ENCODE results near the gene KIAA1217.

KIAA1217 gene

GRCh38 chr10:24465124-24465874, 256.4 kb downstream of the KIAA1217 start:
- no peaks in the 10 kb centered on the region for H3K36me3 ChIP-seq (ENCODE audit: control insufficient read depth in 2 of 2, insufficient read depth in 1 of 2, low read length in 2 of 2)

More at GRCh38 chr10:24465124-24465874, 256.4 kb downstream of the KIAA1217 start:
- H3K4me3 ChIP-seq (ENCODE audit: low read depth, low read length), result no peak overlapping the region
- POLR2A ChIA-PET, result interaction anchor here (0.5 kb wide), 1 partner anchor 256 kb away, joined by 5 read pairs; no protein-coding TSS in a partner anchor
- TF ChIP-seq ZNF561 (tag by site-specific recombination; IDR thresholded peaks at IDR 0.05; ENCODE audit: borderline replicate concordance), result no peak
- TF ChIP-seq ZNF18 (tag by site-specific recombination; IDR thresholded peaks at IDR 0.05), result peak; percentile 42; the same call in 1 of the 2 replicates
- peak; percentile 54; the same call in 1 of the 2 replicates for TF ChIP-seq KLF7 (tag by site-specific recombination; IDR thresholded peaks at IDR 0.05; ENCODE audit: borderline replicate concordance)
- TF ChIP-seq ZNF16 (tag by site-specific recombination; IDR thresholded peaks at IDR 0.05; ENCODE audit: low read depth), result no peak
- TF ChIP-seq OSR2 (tag by site-specific recombination; IDR thresholded peaks at IDR 0.05), result peak; percentile 37; the same call in 1 of the 2 replicates
- no peak for TF ChIP-seq ZBTB20 (tag by site-specific recombination; IDR thresholded peaks at IDR 0.05)
- TF ChIP-seq ZNF19 (tag by site-specific recombination; IDR thresholded peaks at IDR 0.05; ENCODE audit: low read depth), result no peak
- TF ChIP-seq ZNF362 (tag by site-specific recombination; IDR thresholded peaks at IDR 0.05), result 0 out of 2 replicates have a peak, but pooled peaks have one; percentile 30
- peak; percentile 65; the same call in 1 of the 2 replicates for TF ChIP-seq MZF1 (tag by site-specific recombination; IDR thresholded peaks at IDR 0.05; ENCODE audit: borderline replicate concordance)
- TF ChIP-seq ZNF664 (tag by site-specific recombination; IDR thresholded peaks at IDR 0.05), result no peak
- TF ChIP-seq KLF17 (tag by site-specific recombination; IDR thresholded peaks at IDR 0.05), result peak; percentile 84
- no peak for TF ChIP-seq WT1 (tag by site-specific recombination; IDR thresholded peaks at IDR 0.05)
- TF ChIP-seq CTCF (tag by site-specific recombination; IDR thresholded peaks at IDR 0.05), result no peak
- TF ChIP-seq HIC1 (tag by site-specific recombination; IDR thresholded peaks at IDR 0.05), result no peak
- no peak for TF ChIP-seq ZNF501 (tag by site-specific recombination; IDR thresholded peaks at IDR 0.05)
- no peak; the same call in 1 of the 2 replicates for TF ChIP-seq GLIS1 (tag by site-specific recombination; IDR thresholded peaks at IDR 0.05)
- TF ChIP-seq ZBTB44 (tag by site-specific recombination; IDR thresholded peaks at IDR 0.05), result peak; percentile 5; the same call in 1 of the 2 replicates
- TF ChIP-seq ZBTB8A (tag by site-specific recombination; IDR thresholded peaks at IDR 0.05), result peak; percentile 28; the same call in 1 of the 2 replicates
- peak; percentile 83 for TF ChIP-seq KLF1 (tag by site-specific recombination; IDR thresholded peaks at IDR 0.05)
- TF ChIP-seq ZSCAN16 (tag by site-specific recombination; IDR thresholded peaks at IDR 0.05), result peak; percentile 99
- peak; percentile 86 for TF ChIP-seq ZBTB17 (tag by site-specific recombination; IDR thresholded peaks at IDR 0.05)
- 0 out of 2 replicates have a peak, but pooled peaks have one; percentile 1 for TF ChIP-seq ZNF426 (tag by site-specific recombination; IDR thresholded peaks at IDR 0.05)
- no peak for TF ChIP-seq ZBTB7A (tag by site-specific recombination; IDR thresholded peaks at IDR 0.05; ENCODE audit: low read depth)
- TF ChIP-seq ZSCAN23 (tag by site-specific recombination; IDR thresholded peaks at IDR 0.05), result no peak
- TF ChIP-seq ZSCAN5A (tag by site-specific recombination; IDR thresholded peaks at IDR 0.05), result no peak
- H3K4me1 ChIP-seq (ENCODE audit: control insufficient read depth, insufficient read depth, low read length), result peaks cover 1% of the 10 kb centered on the region; the same call in 1 of the 2 replicates
- CTCF ChIA-PET, result interaction anchor here (0.7 kb wide), 1 partner anchor 42 kb away, joined by 3 read pairs; no protein-coding TSS in a partner anchor
- no peaks in the 10 kb centered on the region for H3K9me3 ChIP-seq (ENCODE audit: control insufficient read depth, insufficient read depth, low read depth, low read length)
- peak overlapping the region; percentile 51; the same call in 1 of the 2 replicates for H3K27ac ChIP-seq (ENCODE audit: extremely low read depth, low read depth, low read length)
